GM21576 (cell line): ENCODE results near the gene ANKRD18A.

Experiments used
- ATAC-seq: cut with Tn5 transposase; IDR thresholded peaks from one replicate; pipeline ENCODE4 v1.9.1; 2021; ENCODE audit warnings: mild to moderate bottlenecking, moderate library complexity; ENCODE audit not compliant: unreplicated experiment

The ANKRD18A gene

DNA sequence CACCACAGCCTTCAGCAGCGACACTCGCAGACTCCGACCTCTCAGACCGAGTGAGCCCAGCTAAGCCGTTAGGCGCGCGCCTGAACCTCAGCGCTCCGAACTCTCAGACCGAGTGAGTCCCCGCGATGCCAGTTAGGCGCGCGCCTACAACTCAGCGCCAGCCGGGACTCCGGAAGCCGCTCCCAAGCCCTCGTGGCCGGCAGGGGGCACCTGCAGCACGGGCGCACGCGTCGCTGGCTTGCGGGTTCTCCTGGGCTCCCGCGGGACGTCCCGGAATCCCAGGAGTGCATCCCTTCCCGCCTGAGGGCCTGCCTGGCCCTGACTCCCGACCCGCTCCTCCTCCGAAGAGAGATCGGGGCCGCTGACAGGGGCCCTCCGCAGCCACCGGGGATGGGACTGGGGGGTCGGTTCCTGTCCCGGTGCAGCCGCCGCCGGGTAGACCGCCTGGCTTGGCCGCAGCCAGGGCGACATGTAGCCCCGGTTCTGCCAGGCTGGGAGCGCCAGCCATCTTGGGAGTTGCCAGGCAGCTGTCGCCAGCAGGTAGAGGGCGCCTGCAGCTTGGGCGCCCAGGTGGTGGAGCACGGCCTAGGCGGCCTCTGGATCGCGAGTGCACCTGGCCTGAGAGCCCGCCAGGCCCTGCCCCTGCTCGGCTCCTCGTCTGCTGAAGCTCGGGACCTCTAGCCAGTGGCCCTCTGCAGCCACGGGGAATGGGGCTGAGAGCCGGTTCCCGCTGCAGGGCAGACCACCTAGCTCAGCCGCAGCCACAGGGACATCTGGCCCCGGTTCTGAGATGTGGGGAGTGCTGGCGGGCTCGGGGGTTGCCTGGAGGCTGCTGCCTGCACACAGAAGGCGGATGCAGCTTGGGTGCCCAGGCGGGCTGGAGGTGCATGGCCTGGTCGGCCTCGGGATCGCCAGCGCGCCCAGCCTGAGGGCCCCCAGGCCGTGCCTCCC is at the start of gene ANKRD18A:
Gene ANKRD18A (minus strand): TSS at position 114 of the 951 bp plus-strand sequence. CDS start 311 bp downstream, outside the sequence.
- peak; percentile 77 for ATAC-seq

DNA sequence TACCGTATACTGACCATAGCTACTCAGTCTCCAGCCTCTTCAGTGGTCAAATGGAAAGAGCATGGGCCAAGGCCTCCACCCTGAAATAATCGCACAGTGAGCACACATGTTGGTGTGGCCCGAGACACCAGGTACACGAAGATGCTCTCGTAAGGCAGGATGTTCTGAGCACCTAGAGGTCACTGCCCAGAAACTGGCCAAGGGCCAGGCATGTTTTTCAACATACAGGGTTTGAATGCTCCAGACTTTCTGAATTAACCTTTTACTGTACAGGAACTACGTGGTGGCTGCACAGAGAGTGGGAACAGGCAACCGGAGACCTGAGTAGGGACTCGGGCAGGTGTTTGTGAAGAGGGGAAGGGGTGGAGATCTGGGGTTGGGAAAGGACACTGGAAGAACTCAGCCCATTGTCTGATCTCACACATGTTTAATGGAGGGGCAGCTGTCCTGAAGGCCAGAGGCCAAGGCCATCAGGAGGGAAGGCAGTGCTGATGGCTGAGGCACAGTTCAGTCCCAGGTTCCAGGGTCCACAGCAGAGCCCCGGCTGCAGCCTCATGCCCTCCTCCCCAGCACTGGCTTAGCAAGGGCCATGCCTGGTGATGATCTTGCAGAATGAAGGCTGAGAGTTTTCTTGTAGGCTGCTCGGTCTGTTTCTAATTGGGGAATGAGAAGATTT is 48.5 kb upstream of the ANKRD18A start:
- ATAC-seq: no peak

DNA sequence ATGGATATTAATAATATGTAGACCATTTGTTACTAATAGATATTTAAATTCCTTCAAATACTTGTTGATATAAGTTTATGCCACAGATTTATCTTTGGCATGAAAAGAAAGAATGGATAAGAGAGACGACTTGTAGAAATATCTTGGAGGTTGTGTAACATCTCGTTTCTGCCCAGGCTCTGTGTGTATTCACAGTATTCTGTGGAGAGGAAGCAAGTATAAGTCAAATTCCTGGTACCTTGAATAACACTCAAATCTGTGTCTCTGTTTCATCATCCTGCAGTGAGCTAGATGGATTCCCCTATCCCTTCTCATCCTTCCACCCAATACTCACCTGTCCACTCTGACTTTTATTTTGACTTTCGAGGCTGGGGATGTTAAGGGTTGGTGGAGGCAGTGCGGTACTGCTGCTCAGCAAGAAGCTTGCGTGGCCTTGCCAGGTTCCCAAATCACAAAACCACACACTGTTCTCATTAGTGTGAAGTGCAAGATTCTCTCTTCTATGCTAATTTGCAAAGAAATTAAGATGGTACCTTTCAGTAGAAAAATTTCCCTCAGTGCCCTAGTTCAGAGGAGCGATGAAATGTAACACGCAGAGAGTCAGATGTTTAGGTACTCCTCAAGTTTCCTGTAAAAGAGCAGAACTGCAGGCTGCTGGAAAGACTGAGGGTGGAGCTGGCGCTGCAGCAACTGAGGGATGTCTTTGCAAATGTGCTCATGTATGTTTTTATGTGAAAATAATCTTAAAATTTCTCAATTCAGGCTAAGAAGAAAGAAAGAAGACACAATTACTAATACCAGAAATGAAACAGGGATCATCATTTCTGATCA is 42.6 kb upstream of the ANKRD18A start:
- no peak for ATAC-seq

DNA sequence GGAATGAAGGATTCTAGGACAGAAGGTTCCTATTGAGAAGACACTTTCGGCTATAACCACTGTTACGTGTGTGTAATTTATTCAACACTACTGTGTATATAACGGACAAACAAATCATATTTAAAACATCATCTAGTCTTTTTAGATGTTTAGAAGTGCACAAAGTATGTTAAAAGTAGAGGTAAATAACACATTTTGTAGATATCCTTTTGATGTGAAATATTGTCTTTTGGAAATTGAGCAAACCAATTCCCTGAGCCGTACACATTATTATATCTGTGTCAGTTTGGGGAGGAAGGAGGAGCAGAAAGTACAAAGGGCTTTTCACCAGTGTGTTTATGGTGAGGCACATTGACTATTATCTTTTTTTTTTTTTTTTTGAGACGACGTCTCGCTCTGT is 39.1 kb upstream of the ANKRD18A start:
- ATAC-seq: no peak

DNA sequence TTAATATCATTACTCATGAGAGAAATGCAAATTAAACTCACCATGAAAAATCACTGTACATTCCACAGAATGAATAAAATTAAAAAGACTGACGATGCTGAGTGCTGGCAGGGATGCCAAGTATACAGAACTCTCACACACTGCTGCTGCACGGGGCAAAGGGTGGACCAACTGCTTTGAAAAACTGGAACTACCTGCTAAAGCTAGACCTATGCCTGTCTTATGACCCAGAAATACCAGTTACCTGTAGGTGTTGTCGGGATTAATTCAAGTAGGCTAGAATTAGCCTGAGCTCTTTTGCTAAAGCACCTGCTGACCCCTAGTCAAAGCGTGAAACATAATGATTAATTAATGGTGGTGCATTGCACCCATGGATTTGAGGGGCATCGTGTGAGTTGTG is 36.5 kb upstream of the ANKRD18A start:
- no peak for ATAC-seq

DNA sequence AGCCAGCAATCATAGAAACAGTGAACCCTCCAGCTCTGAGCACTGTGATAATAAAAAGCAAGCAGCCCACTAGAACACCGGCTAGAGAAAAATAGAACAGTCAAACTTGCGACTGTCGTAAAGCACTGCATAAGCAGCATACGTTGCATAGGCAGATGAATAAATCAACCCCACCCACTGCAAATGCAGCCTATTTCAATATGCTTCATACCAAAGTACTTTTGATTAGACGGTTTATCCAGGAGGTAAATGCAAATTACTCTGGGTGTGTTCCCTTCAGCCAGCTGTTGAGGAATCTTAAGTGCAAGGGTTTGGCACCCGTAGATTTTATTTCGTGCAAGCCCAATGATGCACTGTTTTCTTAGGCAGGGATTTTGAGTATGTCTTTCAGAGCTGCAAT is 32.1 kb upstream of the ANKRD18A start:
- ATAC-seq: no peak

DNA sequence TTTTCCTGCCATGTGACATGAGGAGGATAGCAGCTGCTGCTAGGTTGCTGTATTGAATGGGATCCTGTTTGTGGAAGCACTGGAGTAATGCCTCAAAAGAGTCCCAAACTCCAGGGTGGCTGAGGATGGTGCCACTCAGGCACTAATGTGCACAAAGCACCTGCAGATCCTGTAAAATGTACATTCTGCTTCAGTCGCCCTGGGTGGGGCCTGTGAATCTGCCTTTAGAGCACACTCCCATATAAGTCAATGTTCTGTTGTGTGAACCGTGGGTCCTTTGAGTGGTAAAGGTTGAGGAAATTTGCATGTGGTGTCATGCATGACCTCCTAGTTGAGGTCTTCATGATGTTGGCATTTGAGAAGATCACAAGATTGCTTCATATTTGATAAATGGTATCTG is 31.6 kb upstream of the ANKRD18A start:
- ATAC-seq: no peak

DNA sequence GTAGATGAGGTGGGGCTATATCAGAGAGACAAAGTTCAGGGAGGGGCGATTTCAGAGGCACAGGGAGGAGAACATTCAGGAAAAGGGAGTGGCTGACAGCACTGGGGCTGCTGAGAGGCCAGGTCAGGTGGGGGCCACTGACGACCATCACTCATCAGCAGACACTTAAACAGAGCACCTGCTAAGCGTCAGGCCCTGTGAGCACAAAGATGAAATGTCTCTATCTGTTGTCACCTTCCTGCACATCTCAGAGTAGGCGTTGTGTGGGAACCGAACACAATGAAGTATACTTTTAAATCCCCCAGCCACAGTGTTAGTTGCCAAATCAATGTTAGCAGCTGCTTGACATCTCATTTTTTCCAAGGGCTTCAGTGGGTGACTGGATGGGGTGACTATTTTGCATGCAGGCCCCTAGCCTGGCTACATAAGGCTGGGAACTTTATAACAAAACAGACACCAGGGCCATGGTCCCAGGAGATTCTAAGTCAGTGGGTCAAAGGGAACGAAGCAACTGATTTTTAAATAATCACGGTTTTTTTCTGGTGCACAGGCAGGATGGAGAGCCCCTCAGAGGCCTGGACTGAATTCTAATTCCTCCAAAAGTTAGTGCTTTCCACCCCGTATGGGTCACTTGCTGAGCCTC is 31.1 kb upstream of the ANKRD18A start:
- ATAC-seq: no peak

DNA sequence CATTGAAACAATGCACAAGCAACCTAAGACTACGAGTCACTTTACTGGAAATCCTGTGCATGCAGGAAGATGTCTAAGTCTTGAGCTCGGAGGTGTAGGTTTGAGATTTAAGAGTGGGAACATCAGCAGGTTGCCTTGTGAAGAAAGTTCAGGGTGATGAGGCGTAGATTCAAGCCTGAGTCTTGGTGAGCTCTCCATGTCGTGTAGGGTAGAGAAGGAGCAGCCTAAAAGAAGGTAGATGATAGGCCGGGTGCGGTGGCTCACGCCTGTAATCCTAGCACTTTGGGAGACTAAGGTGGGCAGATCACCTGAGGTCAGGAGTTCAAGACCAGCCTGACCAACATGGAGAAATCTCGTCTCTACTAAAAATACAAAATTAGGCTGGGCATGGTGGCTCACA is 30.2 kb upstream of the ANKRD18A start:
- ATAC-seq: no peak

DNA sequence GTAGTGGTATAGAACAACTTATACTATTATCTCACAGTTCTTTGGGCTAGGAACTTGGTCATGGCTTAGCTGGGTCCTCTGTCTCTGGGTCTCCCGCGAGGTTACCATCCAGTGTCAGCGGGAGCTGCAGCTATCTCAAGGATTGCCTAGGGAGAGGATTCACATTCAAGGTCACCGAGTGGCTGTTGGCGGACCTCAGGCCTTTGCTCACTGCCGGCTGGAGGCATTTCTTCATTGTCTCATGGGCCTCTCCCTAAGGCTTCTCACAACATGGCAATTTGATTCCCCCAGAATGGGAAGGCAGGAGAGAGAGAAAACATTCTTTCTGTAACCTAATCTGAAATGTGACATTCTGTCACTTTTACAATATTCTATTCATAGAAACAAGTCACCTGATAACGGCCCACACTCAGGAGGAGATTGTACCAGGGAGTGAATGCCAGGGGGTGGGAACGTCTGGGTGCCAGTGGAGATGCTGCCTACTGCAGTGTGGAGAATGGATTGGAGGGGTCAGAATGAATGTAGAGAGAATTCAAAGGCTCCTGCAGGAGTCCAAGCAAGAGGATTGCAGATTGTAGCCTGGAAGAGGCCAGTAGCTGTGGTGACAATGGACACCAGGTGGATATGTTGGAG is 29.5 kb upstream of the ANKRD18A start:
- ATAC-seq: no peak

DNA sequence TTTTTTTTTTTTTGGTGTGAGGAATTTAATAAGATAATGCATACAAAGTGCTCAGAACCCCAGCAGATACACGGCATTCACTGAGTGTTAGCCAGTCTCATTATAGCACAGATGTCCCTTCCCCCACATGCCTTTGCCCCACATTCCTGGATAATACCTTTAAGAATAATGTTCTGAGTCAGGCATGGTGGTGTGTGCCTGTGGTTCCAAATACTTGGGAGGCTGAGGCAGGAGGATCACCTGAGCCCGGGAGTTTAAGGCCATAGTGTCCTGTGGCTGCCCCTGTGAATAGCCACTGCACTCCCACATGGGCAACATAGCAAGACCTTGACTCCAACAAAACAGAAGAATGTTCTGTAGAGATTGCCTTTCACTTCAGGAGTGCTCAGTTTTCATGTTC is 24.2 kb upstream of the ANKRD18A start:
- no peak for ATAC-seq

DNA sequence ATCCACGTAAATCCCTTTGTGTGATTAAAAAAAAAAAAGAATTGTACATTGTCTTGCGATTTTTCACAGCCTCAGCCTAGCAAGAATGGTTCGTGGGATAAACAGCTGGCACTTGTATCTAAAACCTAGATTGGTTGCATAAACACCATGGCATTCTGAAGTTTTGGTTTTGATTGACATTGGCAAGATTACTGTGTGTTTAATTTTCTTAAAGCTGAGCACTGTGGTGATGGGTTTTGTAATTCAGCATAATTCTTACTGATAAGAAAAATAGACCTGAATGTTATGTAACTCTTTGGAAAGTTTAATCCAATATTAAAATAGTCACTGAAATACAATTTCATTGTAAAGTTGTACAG is 23.4 kb upstream of the ANKRD18A start:
- ATAC-seq: no peak

DNA sequence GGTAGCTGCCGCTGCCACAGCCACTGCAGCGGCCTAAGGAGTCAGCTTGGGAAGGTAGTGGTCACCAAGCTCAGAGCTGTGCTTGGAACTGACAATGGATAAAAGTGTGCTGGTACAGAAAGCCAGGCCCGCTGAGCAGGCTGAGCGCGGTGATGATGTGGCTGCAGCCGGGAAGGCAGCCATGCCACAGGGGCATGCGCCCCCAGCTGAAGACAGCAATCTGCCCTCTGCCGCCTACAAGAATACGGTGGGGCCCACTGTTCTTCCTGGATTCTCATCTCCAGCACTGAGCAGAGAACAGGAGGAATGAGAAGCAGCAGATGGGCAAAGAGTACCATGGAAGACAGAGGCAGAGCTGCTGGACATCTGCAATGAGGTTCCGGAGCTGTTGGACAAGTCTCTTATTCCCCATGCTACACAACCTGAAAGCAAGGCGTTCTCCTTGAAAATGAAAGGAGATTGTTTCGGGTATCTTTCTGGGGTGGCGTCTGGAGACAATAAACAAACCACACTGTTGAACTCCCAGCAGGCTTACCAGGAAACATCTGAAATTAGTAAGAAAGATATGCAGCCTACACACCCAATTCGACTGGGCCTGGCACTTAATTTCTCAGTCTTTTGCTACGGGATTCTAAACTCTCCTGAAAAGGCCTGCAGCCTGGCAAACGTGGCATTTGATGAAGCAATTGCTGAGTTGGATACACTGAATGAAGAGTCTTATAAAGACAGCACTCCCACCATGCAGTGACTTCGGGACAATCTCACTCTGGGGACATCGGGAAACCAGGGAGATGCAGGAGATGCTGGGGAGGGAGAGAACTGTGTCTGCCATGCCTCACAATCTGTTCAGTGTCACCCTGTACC is 22.8 kb upstream of the ANKRD18A start:
- ATAC-seq: no peak

DNA sequence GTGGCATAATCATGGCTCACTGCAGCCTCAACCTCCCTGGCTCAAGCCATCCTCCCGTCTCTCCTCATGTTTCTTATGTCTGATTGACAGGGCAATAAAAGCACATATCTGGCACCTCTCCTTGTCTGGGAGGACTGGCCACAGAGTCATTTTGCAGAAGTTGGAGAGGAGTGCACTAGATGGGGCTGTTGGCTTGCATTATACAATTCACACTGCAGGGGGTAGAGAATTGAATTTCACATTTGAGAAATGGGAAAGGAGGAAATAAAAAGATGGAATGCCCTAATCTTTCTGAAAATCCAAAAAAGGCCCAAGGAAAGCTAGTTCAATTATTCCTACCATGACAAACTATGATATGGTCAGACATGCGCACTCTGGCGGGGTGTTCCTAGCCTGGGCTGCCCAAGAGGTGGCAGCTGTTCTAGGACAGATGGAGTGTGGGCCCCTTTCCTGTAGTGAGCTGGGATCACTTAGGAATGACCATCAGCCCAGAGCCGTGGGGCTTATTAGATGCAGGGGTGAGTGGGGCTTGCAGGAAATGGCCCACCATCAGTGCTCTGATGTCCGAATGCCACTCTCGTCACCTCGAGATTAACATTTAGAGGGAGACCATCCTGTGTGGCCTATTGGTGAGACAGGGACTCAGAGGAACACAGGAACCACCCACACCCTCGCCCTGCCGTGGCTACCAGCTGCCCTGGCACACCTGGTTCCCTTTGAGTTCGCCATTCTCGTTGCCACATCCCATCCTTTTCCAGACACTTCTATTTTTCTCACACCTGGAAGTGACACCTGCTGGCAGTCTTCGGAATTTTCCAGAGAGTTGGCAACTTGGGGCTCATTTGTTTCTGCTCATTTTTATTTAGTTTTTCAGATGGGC is 21.8 kb upstream of the ANKRD18A start:
- no peak for ATAC-seq

DNA sequence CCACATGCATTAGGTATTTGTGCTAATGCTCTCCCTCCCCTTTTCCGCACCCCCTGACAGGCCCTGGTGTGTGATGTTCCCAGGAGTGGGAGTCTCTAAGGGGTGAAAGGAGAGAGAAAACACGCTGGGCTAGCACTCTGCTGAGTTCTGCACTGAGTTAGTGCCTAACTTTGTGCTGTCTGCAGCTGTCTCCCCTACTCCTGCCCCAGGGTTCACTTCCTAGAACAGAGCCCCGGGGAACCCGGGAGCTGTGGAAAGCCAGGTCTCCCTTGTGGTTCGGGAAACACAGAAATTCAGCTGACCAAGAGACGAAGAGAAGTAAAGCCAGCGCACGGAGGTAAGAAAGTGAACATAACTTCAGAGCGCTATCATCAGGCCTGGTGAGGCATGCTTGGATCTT is 20.7 kb upstream of the ANKRD18A start:
- ATAC-seq: no peak

DNA sequence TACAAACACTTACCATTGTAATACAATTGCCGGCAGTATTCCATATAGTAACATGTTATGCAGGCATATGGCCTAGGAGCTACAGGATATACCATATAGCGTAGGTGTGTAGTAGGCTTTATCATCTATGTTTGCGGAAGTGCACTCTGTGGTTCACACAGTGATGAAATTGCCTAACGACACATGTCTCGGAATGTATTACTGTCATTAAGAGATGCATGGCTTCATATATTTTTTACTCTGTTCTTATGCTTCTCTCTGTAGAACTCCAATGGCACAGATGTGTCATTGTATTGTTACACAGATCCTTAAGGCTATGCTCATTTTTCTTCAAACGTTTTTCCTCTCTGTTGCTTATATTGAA is 19.2 kb upstream of the ANKRD18A start:
- no peak for ATAC-seq

DNA sequence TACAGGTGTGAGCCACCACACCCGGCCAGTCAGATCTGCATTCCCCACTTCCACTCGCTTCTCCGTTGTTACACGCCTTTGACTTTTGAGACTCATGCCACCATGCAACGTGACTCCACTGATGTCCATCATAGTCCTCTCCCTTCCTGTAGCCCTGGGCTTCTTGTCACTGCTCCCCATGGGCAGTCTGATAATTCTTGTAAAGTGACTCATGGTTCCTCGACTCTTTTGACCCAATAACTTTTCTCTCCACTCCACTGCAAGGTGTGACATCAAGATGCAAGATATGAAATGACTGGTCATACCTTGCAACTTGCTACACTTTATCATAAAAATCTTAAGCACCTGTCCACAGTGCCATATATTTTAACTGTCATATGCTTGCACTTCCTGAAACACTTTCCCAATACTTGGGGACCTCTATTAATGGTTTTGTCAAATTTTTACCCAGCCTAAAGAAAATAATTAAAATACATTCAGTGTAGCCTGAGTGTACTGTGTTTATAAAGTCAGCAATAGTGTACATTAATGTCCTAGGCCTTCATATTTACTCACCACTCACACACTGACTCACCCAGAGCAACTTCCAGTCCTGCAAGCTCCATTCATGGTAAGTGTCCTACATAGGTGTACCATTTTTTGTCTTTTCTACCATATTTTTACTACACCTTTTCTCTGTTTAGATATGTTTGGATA is 18.6 kb upstream of the ANKRD18A start:
- no peak for ATAC-seq

DNA sequence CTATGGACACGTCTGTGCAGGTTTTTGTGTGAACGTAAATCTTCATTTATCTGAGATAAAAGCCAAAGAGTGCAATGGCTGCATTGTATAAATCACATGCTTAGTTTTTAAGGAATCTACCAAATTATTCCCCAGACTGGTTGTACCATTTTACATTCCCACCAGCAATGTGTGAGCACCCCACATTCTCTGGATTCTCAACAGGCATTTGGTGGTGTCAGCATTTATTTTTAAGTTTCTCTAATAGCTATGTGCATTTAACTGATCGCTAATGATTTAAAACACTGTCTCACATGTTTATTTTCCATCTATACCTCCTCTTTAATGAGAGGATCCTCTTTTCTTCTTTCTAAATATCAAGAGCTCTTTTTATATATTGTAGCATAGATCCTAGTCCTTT is 13.9 kb upstream of the ANKRD18A start:
- no peak for ATAC-seq
